Ramos (cell line): ENCODE data around the gene SRRD.

Source experiments
- in situ Hi-C: fragments of 300-500 bp; cut with MboI; formaldehyde crosslinking; loops from one replicate; pipeline ENCODE4 v1.14.3; 2022; ENCODE audit warnings: low sequenced_read_pairs; ENCODE audit not compliant: unreplicated experiment

Gene SRRD

GRCh38 chr22:26542831-26543230 is 59.2 kb downstream of the SRRD start:
- in situ Hi-C loops = no loop called here
